ENCODE results near the gene KLHL29.
"Not testable (repeated sequence)": the region's sequence is repeated elsewhere in the genome, so short reads cannot be mapped to it uniquely, and the experiment has no call there.

KLHL29 gene

GRCh38 chr2:23705771-23706612 lies 321.0 kb downstream of the KLHL29 start:
- DNase-seq, result peak in 1 of 58 donors; percentile 43

- DNase-seq, result no peak
Observed at GRCh38 chr2:23706613-23707078, 321.7 kb downstream of the KLHL29 start.

- no peak for DNase-seq
Observed at GRCh38 chr2:23707096-23707495, 322.1 kb downstream of the KLHL29 start.

GRCh38 chr2:23708771-23709170 lies 323.8 kb downstream of the KLHL29 start:
- DNase-seq, result no peak

- no peak for DNase-seq
Observed at GRCh38 chr2:23709311-23709710, 324.3 kb downstream of the KLHL29 start.

GRCh38 chr2:23711979-23712755 lies 327.2 kb downstream of the KLHL29 start:
- no peak for DNase-seq

GRCh38 chr2:23712756-23713151 lies 327.8 kb downstream of the KLHL29 start:
- no peak for DNase-seq

- DNase-seq, result no peak
Observed at GRCh38 chr2:23713351-23713750, 328.4 kb downstream of the KLHL29 start.

- DNase-seq, result no peak
Observed at GRCh38 chr2:23718931-23719700, 334.1 kb downstream of the KLHL29 start.

GRCh38 chr2:23719716-23720115 lies 334.7 kb downstream of the KLHL29 start:
- peak in 5 of 58 donors; percentile 13 to 34 (median 27) for DNase-seq

- DNase-seq, result no peak
Observed at GRCh38 chr2:23720705-23721453, 335.9 kb downstream of the KLHL29 start.

GRCh38 chr2:23721454-23721826 lies 336.5 kb downstream of the KLHL29 start:
- DNase-seq, result no peak

GRCh38 chr2:23722255-23722654 lies 337.3 kb downstream of the KLHL29 start:
- no peak for DNase-seq

- DNase-seq, result not testable (repeated sequence)
Observed at GRCh38 chr2:23723029-23723428, 338.1 kb downstream of the KLHL29 start.

GRCh38 chr2:23734416-23734815 lies 349.4 kb downstream of the KLHL29 start:
- DNase-seq, result no peak

- DNase-seq, result not testable (repeated sequence)
Observed at GRCh38 chr2:23736783-23737182, 351.8 kb downstream of the KLHL29 start.

GRCh38 chr2:23745068-23745725 lies 360.2 kb downstream of the KLHL29 start:
- DNase-seq, result no peak

- no peak for DNase-seq
Observed at GRCh38 chr2:23745726-23746105, 360.7 kb downstream of the KLHL29 start.

- no peak for DNase-seq
Observed at GRCh38 chr2:23746141-23746863, 361.3 kb downstream of the KLHL29 start.

All from anterior cingulate cortex (tissue), 58 donors.